ENCODE results near the gene MLYCD. TPM values are rescaled to one million over a fixed set of nuclear protein-coding genes. Genes with fewer than 3 reads are reported as not detected.

MLYCD gene
- polyA plus RNA-seq (2013, experiment 1 of 4) = 2.8 TPM
- 3.5 TPM for polyA plus RNA-seq (2013, experiment 2 of 4)
- 2.1 TPM for polyA plus RNA-seq (2013, experiment 3 of 4)
- polyA plus RNA-seq (2013, experiment 4 of 4) = 2.4 TPM

DNA sequence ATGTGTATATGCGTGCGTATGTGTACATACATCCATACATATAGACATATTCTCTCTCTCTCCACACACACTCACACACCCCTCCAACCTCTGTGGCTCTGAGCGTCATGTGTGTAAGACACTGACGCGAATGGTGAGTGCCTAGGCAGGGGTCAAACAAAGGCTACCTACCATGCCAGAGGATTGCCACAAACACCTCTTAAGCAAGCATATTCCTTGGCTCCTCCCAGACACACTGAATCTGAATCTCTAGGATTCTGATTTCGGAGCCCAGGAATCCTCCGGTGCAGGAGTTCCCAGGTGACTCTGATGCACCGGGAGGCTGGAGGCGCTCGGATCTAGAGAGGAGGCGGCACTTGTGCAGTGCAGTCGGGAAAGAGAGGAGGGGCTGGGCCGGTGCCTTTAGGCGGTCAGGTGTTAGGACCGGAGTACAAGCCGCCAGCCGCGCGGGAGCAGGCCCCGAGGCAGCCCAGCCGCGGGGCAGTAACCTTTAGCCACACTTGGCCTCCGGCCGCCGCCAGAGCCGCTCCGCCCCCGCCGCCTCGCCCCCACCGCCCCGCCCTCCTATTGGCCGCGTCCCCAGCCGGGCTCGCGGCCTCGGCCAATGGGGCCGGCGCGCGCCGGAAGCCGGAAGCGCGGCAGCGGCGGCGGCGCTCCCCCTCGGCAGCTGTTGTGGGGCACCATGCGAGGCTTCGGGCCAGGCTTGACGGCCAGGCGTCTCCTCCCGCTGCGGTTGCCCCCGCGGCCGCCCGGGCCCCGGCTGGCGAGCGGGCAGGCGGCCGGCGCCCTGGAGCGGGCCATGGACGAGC is at the start of gene MLYCD:
MLYCD (plus strand) TSS at position 653 of the 809 bp plus-strand sequence; CDS start at position 683, 30 bp downstream.
- WGBS, 2 experiments = 7 to 8% methylated on average over 69 of the region's 69 CpGs
- Histone ChIP-seq H3K27me3 (ENCODE audit: control insufficient read depth, insufficient read depth, low read length, poor library complexity, severe bottlenecking) (peaks cover 15% of the 10 kb centered on the region), H3K4me3 (ENCODE audit: insufficient read depth, low read depth, low read length) (peak within 1 kb of the TSS; percentile 67), H3K27ac (ENCODE audit: insufficient read depth, low read depth, low read length, poor library complexity, severe bottlenecking) (no peak within 1 kb of the TSS), H3K4me1 (ENCODE audit: control insufficient read depth, insufficient read depth, low read length) (no peaks in the 10 kb centered on the region), H3K9me3 (ENCODE audit: control insufficient read depth, low read length) (no peaks in the 10 kb centered on the region), H3K36me3 (ENCODE audit: control insufficient read depth, insufficient read depth, low read length) (no peaks in the 10 kb centered on the region)

DNA sequence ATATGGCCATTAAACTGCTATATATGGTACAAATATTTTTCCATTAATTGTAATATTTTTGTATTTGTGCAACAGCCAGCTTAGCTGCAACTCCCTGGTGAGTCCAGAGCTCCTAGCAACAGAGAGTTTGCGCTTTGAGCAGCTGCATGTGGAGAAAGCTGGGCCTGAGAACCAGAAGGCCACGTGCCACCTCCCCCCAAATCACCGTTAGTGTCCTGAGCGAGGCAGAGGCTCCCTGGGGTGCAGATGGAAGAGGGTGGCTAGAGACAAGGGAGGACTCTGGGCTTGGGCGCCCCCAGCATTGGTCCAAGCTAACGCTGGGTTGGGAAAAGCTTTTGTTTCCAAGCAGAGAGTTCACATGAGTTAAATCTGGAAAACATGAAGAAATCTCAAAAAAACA is 49.5 kb upstream of the MLYCD start:
- Histone ChIP-seq H3K4me1 (ENCODE audit: control insufficient read depth, insufficient read depth, low read length) (peaks cover 3% of the 10 kb centered on the region), H3K9me3 (ENCODE audit: control insufficient read depth, low read length) (no peaks in the 10 kb centered on the region), H3K27ac (ENCODE audit: insufficient read depth, low read depth, low read length, poor library complexity, severe bottlenecking) (no peak overlapping the region), H3K4me3 (ENCODE audit: insufficient read depth, low read depth, low read length) (no peak overlapping the region), H3K36me3 (ENCODE audit: control insufficient read depth, insufficient read depth, low read length) (no peaks in the 10 kb centered on the region), H3K27me3 (ENCODE audit: control insufficient read depth, insufficient read depth, low read length, poor library complexity, severe bottlenecking) (no peaks in the 10 kb centered on the region)
- WGBS, 2 experiments = 57 to 60% methylated on average over 6 of the region's 6 CpGs

DNA sequence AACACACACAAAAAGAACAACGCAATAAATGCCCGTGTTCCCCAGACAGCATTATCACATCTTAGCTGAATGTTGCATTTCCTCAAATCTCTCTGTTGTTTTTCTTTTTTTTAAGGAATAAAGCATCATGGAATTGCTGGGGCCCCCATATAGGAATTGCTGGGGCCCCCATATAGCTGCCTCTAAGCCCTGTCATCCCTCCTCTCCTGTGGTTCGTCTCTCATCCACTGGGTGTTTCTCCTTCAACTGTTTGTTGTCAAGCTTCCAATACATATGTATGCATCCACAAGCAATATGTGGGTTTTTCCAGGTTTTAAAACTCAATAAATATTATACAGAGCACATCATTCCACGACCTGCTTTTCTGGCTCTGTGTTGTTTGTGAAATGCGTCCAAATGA is 48.0 kb upstream of the MLYCD start:
- no peak overlapping the region for H3K27ac ChIP-seq (ENCODE audit: insufficient read depth, low read depth, low read length, poor library complexity, severe bottlenecking)
- H3K4me1 ChIP-seq (ENCODE audit: control insufficient read depth, insufficient read depth, low read length) = no peaks in the 10 kb centered on the region
- H3K27me3 ChIP-seq (ENCODE audit: control insufficient read depth, insufficient read depth, low read length, poor library complexity, severe bottlenecking) = no peaks in the 10 kb centered on the region
- H3K9me3 ChIP-seq (ENCODE audit: control insufficient read depth, low read length) = no peaks in the 10 kb centered on the region
- no peaks in the 10 kb centered on the region for H3K36me3 ChIP-seq (ENCODE audit: control insufficient read depth, insufficient read depth, low read length)
- WGBS, 2 experiments = 90 to 99% methylated on average over 5 of the region's 5 CpGs
- no peak overlapping the region for H3K4me3 ChIP-seq (ENCODE audit: insufficient read depth, low read depth, low read length)

DNA sequence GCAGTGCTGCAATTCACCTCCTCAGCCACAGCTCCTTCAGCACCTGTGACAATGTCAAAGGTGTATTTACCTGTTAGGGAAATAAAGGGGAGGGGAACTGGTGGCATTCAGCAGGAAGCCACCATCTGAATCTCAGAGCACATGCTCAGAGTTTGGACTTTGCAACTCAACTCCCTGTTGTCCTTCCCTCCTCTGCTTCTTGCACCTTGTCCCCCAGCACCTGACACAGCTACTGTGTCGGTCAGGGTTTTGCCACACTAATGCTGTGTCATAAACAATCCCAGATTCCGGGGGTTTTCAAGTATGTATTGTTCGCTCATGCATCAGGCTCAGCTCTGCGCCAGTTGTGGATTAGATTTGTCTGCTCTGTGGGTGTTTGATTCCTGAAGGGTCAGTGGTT is 47.4 kb upstream of the MLYCD start:
- H3K27me3 ChIP-seq (ENCODE audit: control insufficient read depth, insufficient read depth, low read length, poor library complexity, severe bottlenecking) = no peaks in the 10 kb centered on the region
- H3K4me1 ChIP-seq (ENCODE audit: control insufficient read depth, insufficient read depth, low read length) = no peaks in the 10 kb centered on the region
- no peak overlapping the region for H3K4me3 ChIP-seq (ENCODE audit: insufficient read depth, low read depth, low read length)
- 94 to 98% methylated on average over 4 of the region's 4 CpGs for WGBS, 2 experiments
- H3K9me3 ChIP-seq (ENCODE audit: control insufficient read depth, low read length) = no peaks in the 10 kb centered on the region
- no peak overlapping the region for H3K27ac ChIP-seq (ENCODE audit: insufficient read depth, low read depth, low read length, poor library complexity, severe bottlenecking)
- H3K36me3 ChIP-seq (ENCODE audit: control insufficient read depth, insufficient read depth, low read length) = no peaks in the 10 kb centered on the region

DNA sequence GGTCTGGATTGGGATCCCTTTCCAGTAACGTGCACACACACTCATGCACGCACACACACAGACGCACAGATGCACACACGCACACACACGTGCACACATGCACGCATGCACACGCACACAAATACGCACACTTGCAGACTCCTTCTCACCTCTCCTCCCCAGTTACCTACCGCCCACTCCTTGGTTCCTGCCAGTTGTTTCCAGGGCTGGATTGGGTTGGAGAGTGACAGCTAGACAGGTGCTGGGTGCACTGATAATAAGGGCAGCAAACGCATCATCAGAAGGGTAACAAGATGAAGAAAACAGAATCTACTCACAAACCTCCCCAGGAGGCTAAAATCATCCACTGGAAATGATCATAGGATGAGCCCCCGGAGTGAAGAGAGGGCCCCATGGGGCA is 46.1 kb upstream of the MLYCD start:
- H3K36me3 ChIP-seq (ENCODE audit: control insufficient read depth, insufficient read depth, low read length) = no peaks in the 10 kb centered on the region
- no peak overlapping the region for H3K27ac ChIP-seq (ENCODE audit: insufficient read depth, low read depth, low read length, poor library complexity, severe bottlenecking)
- WGBS, 2 experiments = 84 to 86% methylated on average over 11 of the region's 11 CpGs
- no peak overlapping the region for H3K4me3 ChIP-seq (ENCODE audit: insufficient read depth, low read depth, low read length)
- H3K27me3 ChIP-seq (ENCODE audit: control insufficient read depth, insufficient read depth, low read length, poor library complexity, severe bottlenecking) = no peaks in the 10 kb centered on the region
- H3K9me3 ChIP-seq (ENCODE audit: control insufficient read depth, low read length) = no peaks in the 10 kb centered on the region
- no peaks in the 10 kb centered on the region for H3K4me1 ChIP-seq (ENCODE audit: control insufficient read depth, insufficient read depth, low read length)

DNA sequence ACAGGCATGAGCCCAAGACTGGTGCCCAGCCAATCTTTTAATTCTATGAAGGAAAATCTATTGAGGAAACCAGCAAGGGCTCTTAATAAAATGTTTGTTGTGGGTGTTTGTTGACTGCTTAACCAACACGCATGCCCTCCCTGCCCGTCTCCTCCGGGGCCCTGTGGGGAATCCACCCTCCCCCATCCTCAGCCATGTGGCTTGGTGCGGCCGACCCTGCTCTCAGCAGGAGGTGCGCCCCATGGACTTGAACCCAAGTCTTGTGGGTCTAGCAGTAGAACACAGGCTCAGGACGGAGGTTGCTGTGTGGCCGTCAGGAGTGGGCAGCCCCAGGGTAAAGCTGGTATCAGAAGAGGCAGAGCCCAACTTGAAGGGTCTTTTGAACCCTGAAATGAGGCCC is 45.1 kb upstream of the MLYCD start:
- Histone ChIP-seq H3K9me3 (ENCODE audit: control insufficient read depth, low read length) (no peaks in the 10 kb centered on the region), H3K4me1 (ENCODE audit: control insufficient read depth, insufficient read depth, low read length) (no peaks in the 10 kb centered on the region), H3K4me3 (ENCODE audit: insufficient read depth, low read depth, low read length) (no peak overlapping the region), H3K36me3 (ENCODE audit: control insufficient read depth, insufficient read depth, low read length) (no peaks in the 10 kb centered on the region), H3K27me3 (ENCODE audit: control insufficient read depth, insufficient read depth, low read length, poor library complexity, severe bottlenecking) (no peaks in the 10 kb centered on the region), H3K27ac (ENCODE audit: insufficient read depth, low read depth, low read length, poor library complexity, severe bottlenecking) (no peak overlapping the region)
- WGBS, 2 experiments = 95 to 96% methylated on average over 8 of the region's 8 CpGs

DNA sequence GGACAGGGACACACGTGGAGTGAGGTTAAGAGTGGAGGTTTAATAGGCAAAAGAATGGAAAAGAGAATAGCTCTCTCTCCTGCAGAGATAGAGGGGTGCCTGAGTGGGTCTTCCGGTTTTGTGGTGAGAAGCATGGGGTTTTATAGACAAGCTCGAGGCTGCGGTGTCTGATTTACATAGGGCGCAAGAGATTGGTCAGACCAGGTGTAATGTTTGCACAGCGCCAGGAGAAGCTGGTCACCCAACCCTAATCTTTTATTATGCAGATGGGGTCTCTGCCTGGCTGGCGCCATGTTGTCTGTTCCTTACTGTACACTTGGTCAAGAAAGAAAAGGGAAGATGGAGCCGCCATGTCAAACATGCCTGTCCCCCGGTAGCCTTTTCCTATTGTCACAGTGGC is 44.5 kb upstream of the MLYCD start:
- H3K36me3 ChIP-seq (ENCODE audit: control insufficient read depth, insufficient read depth, low read length) = no peaks in the 10 kb centered on the region
- H3K27ac ChIP-seq (ENCODE audit: insufficient read depth, low read depth, low read length, poor library complexity, severe bottlenecking) = no peak overlapping the region
- no peaks in the 10 kb centered on the region for H3K27me3 ChIP-seq (ENCODE audit: control insufficient read depth, insufficient read depth, low read length, poor library complexity, severe bottlenecking)
- H3K4me1 ChIP-seq (ENCODE audit: control insufficient read depth, insufficient read depth, low read length) = no peaks in the 10 kb centered on the region
- H3K4me3 ChIP-seq (ENCODE audit: insufficient read depth, low read depth, low read length) = no peak overlapping the region
- no peaks in the 10 kb centered on the region for H3K9me3 ChIP-seq (ENCODE audit: control insufficient read depth, low read length)
- 91 to 93% methylated on average over 9 of the region's 9 CpGs for WGBS, 2 experiments

DNA sequence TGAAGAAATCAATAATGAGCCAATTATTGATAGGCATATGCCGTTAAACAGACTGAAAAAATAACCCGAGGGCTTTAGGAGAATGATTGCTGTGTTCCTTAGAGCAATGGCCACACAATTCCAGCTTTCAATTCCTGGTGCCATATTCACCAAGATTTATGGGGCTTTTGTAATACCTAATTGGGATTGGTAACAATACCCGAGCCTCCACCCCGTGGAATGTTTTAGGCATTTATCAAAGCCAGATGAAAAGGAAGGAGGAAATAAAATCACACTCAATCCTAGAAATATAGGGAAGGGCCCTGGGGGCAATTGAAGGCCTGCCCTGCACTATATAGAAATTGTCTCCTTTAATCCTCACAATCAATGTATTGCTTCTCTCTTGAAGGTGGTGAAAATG is 42.1 kb upstream of the MLYCD start:
- Histone ChIP-seq H3K27me3 (ENCODE audit: control insufficient read depth, insufficient read depth, low read length, poor library complexity, severe bottlenecking) (no peaks in the 10 kb centered on the region), H3K4me3 (ENCODE audit: insufficient read depth, low read depth, low read length) (no peak overlapping the region), H3K27ac (ENCODE audit: insufficient read depth, low read depth, low read length, poor library complexity, severe bottlenecking) (no peak overlapping the region), H3K36me3 (ENCODE audit: control insufficient read depth, insufficient read depth, low read length) (no peaks in the 10 kb centered on the region), H3K9me3 (ENCODE audit: control insufficient read depth, low read length) (no peaks in the 10 kb centered on the region), H3K4me1 (ENCODE audit: control insufficient read depth, insufficient read depth, low read length) (no peaks in the 10 kb centered on the region)
- WGBS, 2 experiments = 88 to 89% methylated on average over 4 of the region's 4 CpGs

DNA sequence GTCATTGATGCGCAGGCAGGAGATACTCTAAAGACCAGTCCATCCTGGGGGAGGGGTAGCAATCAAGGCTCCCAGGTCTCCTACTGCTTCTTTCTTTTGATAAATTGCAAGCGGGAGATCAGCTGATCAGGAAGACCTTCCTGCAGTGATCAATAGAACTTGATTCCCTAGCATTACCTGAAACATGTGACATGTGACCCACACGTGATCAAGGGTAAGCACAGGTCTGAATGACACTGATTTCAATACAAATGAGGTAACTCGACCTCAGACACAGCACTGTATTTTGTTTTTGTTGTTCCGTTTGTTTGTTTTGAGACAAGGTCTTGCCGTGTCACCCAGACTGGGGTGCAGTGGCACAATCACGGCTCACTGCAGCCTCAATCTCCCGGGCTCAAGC is 39.6 kb upstream of the MLYCD start:
- H3K9me3 ChIP-seq (ENCODE audit: control insufficient read depth, low read length) = no peaks in the 10 kb centered on the region
- no peaks in the 10 kb centered on the region for H3K36me3 ChIP-seq (ENCODE audit: control insufficient read depth, insufficient read depth, low read length)
- H3K4me3 ChIP-seq (ENCODE audit: insufficient read depth, low read depth, low read length) = no peak overlapping the region
- WGBS, 2 experiments = 85 to 89% methylated on average over 8 of the region's 8 CpGs
- no peaks in the 10 kb centered on the region for H3K27me3 ChIP-seq (ENCODE audit: control insufficient read depth, insufficient read depth, low read length, poor library complexity, severe bottlenecking)
- no peak overlapping the region for H3K27ac ChIP-seq (ENCODE audit: insufficient read depth, low read depth, low read length, poor library complexity, severe bottlenecking)
- H3K4me1 ChIP-seq (ENCODE audit: control insufficient read depth, insufficient read depth, low read length) = no peaks in the 10 kb centered on the region

DNA sequence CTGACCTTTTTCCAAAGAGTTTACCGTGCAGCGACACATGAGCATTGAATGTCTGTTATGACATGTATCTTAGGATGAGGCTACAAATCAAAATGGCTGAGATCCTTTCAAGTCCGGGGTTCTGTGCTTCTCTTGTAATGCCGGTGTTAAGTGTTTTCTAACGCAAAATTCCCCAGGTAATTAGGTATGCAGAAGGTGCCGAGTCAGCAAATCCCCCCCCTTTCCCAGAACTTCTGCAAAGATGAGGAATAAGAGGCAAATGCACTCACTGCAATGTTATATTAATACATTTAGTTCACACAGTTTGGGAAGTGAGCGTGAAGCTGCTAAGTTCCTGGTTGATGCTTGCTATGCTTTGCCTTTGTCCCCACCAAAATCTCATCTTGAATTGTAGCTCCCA is 36.3 kb upstream of the MLYCD start:
- Histone ChIP-seq H3K27ac (ENCODE audit: insufficient read depth, low read depth, low read length, poor library complexity, severe bottlenecking) (no peak overlapping the region), H3K36me3 (ENCODE audit: control insufficient read depth, insufficient read depth, low read length) (no peaks in the 10 kb centered on the region), H3K9me3 (ENCODE audit: control insufficient read depth, low read length) (no peaks in the 10 kb centered on the region), H3K4me1 (ENCODE audit: control insufficient read depth, insufficient read depth, low read length) (no peaks in the 10 kb centered on the region), H3K4me3 (ENCODE audit: insufficient read depth, low read depth, low read length) (no peak overlapping the region), H3K27me3 (ENCODE audit: control insufficient read depth, insufficient read depth, low read length, poor library complexity, severe bottlenecking) (no peaks in the 10 kb centered on the region)
- 90 to 92% methylated on average over 7 of the region's 7 CpGs for WGBS, 2 experiments

Measured in ectodermal cell (in vitro differentiated cells).